Bone marrow (tissue), 2 donors: ENCODE measurements around the gene ZNF785.
"Not testable (repeated sequence)": the region's sequence is repeated elsewhere in the genome, so short reads cannot be mapped to it uniquely, and the experiment has no call there.

Experiments used
- DNase-seq, 2 donors: peaks; one replicate each; lab custom pipeline; 2025; lab: John Stamatoyannopoulos, UW

ZNF785 gene

GRCh38 chr16:30565984-30566383 lies 19.5 kb downstream of the ZNF785 start:
- no peak for DNase-seq

- DNase-seq: no peak
Measured at GRCh38 chr16:30565526-30565925, 20.0 kb downstream of the ZNF785 start.

GRCh38 chr16:30562021-30562420 lies 23.5 kb downstream of the ZNF785 start:
- no peak for DNase-seq

GRCh38 chr16:30561089-30561816 lies 24.2 kb downstream of the ZNF785 start:
- DNase-seq: peak; percentile 40 to 67

- DNase-seq: no peak
Measured at GRCh38 chr16:30559690-30560089, 25.8 kb downstream of the ZNF785 start.

GRCh38 chr16:30558789-30559377 lies 26.6 kb downstream of the ZNF785 start:
- no peak for DNase-seq

- DNase-seq: peak; percentile 97 to 98
Measured at GRCh38 chr16:30557957-30558788, 27.3 kb downstream of the ZNF785 start, which contains the start of gene ZNF764. TSS of gene ZNF764 (minus strand) at chr16:30558374. CDS start at chr16:30558182, 192 bp downstream.

GRCh38 chr16:30557707-30557956 lies 27.9 kb downstream of the ZNF785 start:
- DNase-seq: no peak

GRCh38 chr16:30556125-30556473 lies 29.4 kb downstream of the ZNF785 start:
- DNase-seq: no peak

- no peak for DNase-seq
Measured at GRCh38 chr16:30555315-30556124, 30.0 kb downstream of the ZNF785 start.

- no peak for DNase-seq
Measured at GRCh38 chr16:30554557-30555314, 30.8 kb downstream of the ZNF785 start.

- DNase-seq: no peak
Measured at GRCh38 chr16:30553393-30553899, 32.1 kb downstream of the ZNF785 start.

- no peak for DNase-seq
Measured at GRCh38 chr16:30552956-30553355, 32.5 kb downstream of the ZNF785 start.

- no peak for DNase-seq
Measured at GRCh38 chr16:30551781-30552180, 33.7 kb downstream of the ZNF785 start.

GRCh38 chr16:30548416-30549253 lies 36.9 kb downstream of the ZNF785 start:
- no peak for DNase-seq

GRCh38 chr16:30546115-30546514 lies 39.4 kb downstream of the ZNF785 start:
- peak in 1 of 2 donors; percentile 37 for DNase-seq

GRCh38 chr16:30543067-30543466 lies 42.4 kb downstream of the ZNF785 start:
- no peak for DNase-seq

- no peak for DNase-seq
Measured at GRCh38 chr16:30541502-30542329, 43.8 kb downstream of the ZNF785 start.

GRCh38 chr16:30540916-30541464 lies 44.5 kb downstream of the ZNF785 start:
- DNase-seq: not testable (repeated sequence)
